ENCODE results near the gene AKAP14.
A peak's percentile ranks its signal among the peaks of the same experiment; 100 is the strongest.
"Not testable (repeated sequence)": the region's sequence is repeated elsewhere in the genome, so short reads cannot be mapped to it uniquely, and the experiment has no call there.

Gene AKAP14

DNA sequence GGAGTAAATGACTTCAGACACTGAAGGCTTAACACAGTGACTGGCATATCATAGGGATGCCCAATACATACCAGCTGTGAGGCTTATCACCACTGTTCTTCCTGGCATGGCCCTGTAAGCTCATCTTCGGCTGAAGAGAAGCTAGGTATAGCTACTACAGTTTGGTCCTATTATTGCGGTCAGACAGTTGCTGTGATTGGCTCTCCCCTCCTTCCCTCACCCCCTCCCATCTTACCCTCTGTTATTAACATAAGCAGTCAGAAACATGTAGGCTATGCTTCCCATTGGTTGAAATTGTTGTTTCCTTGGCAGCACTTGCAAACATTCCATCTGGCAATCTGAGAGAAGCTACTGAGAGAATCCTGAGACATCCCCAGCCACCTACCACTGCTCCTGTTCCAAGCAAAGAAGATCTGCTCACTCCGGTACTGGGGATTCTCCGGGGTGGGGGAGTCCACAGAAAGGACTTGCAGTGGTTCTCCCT, at the start of gene AKAP14:
Gene AKAP14, plus strand, starts transcription at position 51 of the 484 bp plus-strand sequence. CDS start 7,331 bp downstream, outside the sequence.
- no peak for DNase-seq (ENCODE audit: low read depth, low spot score)

DNA sequence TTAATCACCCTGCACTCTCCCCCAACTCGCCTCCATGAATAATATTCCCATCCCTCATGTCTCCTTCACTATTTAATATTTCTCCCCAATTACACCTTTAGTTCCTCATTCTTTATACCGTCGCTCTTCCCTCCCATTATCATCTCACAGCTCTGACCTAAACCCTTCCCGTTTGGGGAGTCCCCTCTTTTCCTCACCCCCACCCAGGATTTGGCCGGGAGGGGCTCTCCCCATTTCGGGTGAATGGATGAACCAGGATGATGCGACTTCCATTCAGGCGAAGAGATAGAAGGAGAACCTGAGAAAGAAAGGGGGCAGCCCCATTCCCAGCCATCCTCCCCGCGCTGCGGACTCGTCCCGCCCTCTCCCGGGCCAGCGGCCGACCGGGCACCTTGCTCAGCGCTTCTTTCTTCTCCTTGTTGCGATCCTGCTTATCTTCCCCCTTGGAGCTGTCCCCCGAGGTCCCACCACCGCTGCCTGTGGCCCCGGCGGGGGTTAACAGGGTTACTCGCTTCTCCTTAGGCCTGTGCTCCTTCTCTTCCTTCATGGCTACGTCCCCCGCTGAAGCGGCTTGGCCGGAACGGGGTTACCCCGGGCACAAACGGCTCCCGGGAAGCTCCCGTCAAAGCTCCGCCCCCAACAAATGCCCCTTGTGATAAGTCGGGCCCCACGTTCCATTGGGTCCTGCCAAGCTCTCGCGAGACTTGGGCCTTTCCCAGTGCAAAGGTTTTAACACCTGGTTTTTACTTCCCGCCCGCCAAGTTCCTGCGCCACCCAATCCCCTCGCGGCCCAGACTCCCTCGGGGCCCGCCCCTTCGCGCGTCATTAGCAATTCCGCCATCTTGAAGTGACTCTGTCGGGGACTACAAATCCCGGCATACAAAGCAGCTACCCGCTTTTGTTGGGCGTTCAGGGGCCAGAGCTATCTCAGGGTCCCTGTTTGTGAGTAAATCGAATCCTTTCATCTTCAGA, 43.0 kb upstream of the AKAP14 start, which contains the start of gene UPF3B:
Gene UPF3B, minus strand, starts transcription at position 582 of the 972 bp plus-strand sequence. Its CDS starts 35 bp downstream, at position 547.
- DNase-seq (ENCODE audit: low read depth, low spot score), result peak; percentile 81

- no peak for DNase-seq (ENCODE audit: low read depth, low spot score)
These were observed 42.2 kb upstream of the AKAP14 start for GRCh38 chrX:119853444-119853843.

DNA sequence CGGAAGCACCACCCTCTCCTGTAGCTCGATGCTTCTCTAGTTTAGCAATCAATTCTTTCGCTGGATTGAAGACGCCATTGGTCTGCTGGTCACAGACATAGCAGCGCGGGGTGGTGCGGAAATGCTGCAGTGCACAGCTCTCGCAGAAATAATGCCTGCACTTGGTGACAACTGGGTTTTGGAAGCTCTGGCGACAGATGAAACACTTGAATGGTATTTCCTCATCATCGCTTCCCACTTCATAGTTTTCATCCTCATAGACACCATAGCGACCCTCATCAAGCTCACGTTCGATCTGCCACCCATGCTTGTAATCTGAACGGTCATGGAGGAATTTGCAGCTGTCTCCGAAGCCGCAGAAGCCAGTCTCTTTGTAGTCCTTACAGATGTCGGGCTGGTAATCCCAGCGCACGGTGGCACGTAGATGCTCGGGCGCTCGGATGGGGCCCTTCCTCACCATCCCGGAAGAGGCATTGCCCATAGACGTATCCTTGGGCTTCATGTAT, 25.0 kb upstream of the AKAP14 start:
- DNase-seq (ENCODE audit: low read depth, low spot score), result no peak

- DNase-seq (ENCODE audit: low read depth, low spot score), result no peak
These were observed 24.5 kb upstream of the AKAP14 start for GRCh38 chrX:119871245-119871598.

DNA sequence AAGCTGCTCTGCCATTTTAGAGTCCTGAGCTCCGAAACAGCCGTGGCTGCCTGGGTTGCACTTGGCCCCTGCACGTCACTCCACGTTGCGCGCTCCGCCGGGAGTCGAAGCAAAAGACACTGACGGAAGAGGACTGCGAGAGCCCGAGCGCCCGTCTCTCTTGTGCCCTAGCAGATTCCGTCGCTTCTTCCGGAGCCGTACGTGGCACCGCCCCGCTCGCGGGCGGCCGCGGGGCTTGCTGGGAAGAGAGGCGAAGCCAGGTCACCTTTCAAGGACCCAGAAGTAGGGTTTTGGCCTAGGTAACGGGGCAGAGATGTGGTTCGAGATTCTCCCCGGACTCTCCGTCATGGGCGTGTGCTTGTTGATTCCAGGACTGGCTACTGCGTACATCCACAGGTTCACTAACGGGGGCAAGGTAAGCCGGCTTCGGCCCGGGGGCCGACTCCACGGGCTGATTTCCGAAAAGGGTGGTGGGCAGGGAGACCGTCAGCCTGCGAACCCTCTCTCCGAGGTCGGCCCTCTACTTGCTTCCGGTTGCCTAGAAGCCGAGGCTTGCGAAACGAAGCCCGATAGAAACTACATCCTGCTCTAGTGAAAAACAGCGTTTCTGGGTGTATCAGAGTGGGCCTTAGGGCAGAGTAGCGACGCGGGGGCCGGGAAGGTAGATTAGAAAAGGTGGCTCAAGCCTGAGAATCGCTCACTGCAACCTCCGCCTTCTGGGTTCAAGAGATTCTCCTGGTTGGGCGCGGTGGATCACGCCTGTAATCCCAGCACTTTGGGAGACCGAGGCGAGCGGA, 23.9 kb upstream of the AKAP14 start, which contains the start of the genes NDUFA1 and RNF113A:
Gene NDUFA1, plus strand, starts transcription at position 234 of the 797 bp plus-strand sequence. Its CDS starts 80 bp downstream, at position 314.
Gene RNF113A, minus strand, starts transcription at position 135 of the 797 bp plus-strand sequence. Its CDS starts 120 bp downstream, at position 15.
- DNase-seq (ENCODE audit: low read depth, low spot score), result peak; percentile 39

DNA sequence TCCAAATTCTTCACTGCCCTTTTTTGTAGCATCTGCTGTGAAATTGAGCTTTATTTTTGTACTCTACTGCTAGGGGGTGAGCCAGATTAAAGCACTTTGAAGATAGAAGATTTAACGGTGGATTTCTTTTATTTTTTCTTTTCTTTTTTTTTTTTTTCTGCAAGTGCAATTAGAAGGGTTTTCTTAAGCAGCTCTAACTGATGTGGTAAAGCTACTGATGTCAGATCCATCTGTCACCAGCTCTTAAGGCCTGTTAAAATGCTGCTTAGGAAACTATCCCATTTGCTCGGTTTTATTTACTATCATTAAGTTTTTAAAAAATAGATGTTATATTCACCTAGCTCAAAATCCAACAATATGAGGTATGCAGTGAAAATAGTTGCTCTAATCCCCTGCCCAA, 17.0 kb upstream of the AKAP14 start:
- DNase-seq (ENCODE audit: low read depth, low spot score), result no peak

- DNase-seq (ENCODE audit: low read depth, low spot score), result no peak
These were observed 15.6 kb upstream of the AKAP14 start for GRCh38 chrX:119880076-119880475.

GRCh38 chrX:119880552-119881437, 14.9 kb upstream of the AKAP14 start:
- no peak for DNase-seq (ENCODE audit: low read depth, low spot score)

DNA sequence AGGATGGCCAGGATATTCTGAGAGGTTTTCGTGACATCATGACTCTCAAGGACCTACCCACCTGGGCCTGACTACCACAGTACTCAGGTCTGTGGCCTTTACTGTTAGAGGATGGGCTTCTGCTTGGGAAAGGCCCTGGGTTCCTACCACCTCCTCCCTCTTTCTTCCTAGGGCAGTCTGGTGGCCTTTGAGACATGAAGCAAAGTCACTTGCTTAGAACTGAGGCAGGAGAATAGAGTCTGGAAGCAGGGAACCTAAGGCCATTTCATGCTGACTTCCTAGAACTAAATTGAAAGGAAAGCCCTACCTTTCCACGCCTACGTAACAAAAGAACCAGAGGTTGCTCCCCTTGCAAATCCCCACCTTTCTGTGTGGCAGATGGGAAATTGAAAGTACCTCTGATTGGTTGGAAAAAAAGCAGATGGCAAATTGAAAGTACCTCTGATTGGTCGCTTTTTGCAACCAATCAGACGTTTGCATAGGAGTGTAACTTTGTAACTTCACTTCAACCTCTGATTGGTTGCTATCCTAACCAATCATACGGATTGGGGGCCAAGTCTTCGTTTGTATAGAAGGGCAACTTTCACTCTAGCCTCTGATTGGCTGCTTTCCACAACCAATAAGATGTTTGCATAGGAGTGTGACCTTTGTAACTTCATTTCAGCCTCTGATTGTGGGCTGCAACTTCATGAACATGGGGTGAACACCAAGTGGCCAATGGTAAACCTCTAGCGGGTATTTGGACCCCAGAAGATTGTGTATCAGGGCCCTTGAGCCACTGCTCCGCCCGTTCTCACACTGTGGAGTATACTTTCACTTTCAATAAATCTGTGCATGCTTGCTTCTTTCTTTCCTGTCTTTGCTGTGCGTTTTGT, 9.9 kb upstream of the AKAP14 start:
- no peak for DNase-seq (ENCODE audit: low read depth, low spot score)

GRCh38 chrX:119887721-119888425, 7.8 kb upstream of the AKAP14 start:
- peak; percentile 4 for DNase-seq (ENCODE audit: low read depth, low spot score)

GRCh38 chrX:119890626-119891025, 5.1 kb upstream of the AKAP14 start:
- DNase-seq (ENCODE audit: low read depth, low spot score), result not testable (repeated sequence)

- DNase-seq (ENCODE audit: low read depth, low spot score), result not testable (repeated sequence)
These were observed 3.6 kb upstream of the AKAP14 start for GRCh38 chrX:119891961-119892692.

- no peak for DNase-seq (ENCODE audit: low read depth, low spot score)
These were observed 3.4 kb downstream of the AKAP14 start for GRCh38 chrX:119899125-119899524.

GRCh38 chrX:119900976-119901375, 5.3 kb downstream of the AKAP14 start:
- no peak for DNase-seq (ENCODE audit: low read depth, low spot score)

DNA sequence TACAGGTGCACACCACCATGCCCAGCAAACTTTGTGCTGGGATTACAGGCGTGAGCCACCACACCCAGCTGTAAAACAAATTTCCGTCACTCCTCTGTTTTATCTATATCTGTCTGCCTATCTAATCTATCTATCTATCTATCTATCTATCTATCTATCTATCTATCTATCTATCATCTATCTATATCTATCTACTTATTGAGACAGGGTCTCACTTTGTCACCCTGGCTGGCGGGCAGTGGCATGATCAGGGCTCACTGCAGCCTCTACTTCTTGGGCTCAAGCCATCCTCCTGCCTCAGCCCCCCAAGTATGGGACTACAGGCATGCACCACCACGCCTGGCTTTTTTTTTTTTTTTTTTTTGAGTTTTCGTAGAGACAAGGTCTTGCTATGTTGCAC, 20.6 kb downstream of the AKAP14 start:
- no peak for DNase-seq (ENCODE audit: low read depth, low spot score)

GRCh38 chrX:119917877-119918276, 22.2 kb downstream of the AKAP14 start:
- DNase-seq (ENCODE audit: low read depth, low spot score), result no peak

DNA sequence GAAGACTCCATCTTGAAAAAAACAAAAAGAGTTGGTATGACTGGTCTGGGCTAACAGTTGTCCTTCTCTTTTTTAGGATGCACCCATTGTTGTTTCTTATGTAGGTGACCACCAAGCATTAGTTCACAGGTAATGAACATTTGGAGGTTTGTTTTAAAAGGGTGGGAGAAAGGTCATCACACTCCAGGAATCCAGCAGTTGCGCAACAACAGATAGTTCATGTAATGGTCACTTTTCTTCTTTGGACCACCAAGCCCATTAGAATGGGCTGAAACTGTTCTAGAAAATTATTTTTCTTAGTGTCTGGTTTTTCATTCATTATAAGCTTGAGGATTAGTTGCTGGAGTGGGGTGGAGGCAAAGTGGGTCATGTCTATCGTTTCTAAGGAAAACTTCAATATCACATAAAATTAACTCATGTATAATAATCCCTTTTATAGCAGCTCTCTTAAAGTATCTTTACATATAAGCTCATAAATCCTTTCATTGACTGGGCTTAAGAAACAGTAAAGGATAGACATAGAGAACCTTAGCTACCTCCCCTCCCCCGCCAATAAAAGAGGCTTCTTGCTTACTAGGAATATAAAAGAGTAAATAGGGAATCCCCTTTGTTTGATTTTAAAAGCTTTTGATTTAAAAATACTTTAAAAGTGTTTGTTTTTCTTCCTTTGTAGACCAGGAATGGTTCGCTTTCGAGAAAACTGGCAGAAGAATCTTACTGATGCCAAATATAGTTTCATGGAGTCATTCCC, 24.3 kb downstream of the AKAP14 start:
- DNase-seq (ENCODE audit: low read depth, low spot score), result no peak

Measured in activated naive CD8-positive, alpha-beta T cell treated with anti-CD3 and anti-CD28 coated beads, Interleukin-2, amount 50 U/mL, for 16 hours (primary cell).